ENCODE data around the gene KCNT2.
"Not testable (repeated sequence)": the region's sequence is repeated elsewhere in the genome, so short reads cannot be mapped to it uniquely, and the experiment has no call there.

Gene KCNT2

DNA sequence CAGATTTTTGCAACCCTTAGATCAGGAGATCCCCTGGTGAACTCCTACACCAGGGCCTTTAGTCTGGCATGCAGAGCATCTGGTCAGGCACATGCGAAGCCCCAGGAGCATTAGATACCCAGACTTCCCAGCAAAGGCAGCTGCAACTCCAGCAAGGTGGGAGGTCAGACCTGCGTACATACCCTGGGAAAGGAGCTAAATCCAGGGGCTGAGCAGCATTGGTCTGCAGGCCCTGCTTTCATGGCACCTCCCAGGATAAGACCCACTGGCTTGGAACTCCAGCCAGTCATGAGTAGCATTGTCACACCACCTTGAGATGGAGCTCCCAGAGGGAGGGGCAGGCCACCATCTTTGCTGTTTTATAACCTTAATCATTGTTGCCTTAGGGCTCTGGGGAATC, 92.3 kb downstream of the KCNT2 start:
- DNase-seq (ENCODE audit: low read depth in 2 of 2), result no peak

DNA sequence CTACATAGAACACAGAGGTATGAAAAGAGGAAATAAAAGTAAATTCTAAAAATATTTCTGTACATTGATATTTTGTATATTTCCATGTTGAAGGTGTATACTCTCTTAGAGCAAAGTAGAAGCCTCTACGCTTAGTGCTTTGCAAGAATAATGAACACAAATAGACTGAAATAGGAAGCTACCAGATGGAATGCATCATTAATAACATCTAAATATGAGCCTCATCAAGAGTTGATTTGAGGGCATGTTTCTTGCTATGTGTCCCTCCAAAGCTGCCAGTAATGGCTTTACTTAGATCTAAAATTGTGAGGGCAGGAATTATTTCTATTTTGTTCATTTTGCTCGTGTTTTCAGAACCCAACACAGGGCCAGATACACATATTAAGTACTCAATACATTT, 94.4 kb downstream of the KCNT2 start:
- DNase-seq (ENCODE audit: low read depth in 2 of 2), result no peak

DNA sequence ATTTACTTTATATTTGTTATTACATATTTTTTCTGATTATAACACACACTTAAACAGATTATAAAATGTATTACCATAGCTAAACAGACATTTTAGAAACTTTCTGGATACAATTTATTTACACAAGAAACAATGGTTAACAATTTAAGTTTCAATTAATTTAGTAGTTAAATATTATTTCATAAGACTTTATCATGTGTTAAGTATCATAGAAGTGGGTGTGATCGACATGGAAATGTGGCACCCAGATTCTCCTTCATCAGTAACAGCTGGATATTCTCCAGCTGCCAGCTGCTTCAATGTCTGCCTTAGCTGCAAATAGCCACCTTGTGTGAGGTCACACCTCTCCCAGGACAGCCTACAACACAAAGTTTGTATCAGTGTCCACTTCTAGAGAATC, 97.8 kb downstream of the KCNT2 start:
- DNase-seq (ENCODE audit: low read depth in 2 of 2), result no peak

DNA sequence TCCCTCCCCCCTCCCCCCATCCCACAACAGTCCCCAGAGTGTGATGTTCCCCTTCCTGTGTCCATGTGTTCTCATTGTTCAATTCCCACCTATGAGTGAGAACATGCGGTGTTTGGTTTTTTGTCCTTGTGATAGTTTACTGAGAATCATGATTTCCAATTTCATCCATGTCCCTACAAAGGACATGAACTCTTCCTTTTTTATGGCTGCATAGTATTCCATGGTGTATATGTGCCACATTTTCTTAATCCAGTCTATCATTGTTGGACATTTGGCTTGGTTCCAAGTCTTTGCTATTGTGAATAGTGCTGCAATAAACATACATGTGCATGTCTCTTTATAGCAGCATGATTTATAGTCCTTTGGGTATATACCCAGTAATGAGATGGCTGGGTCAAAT, 104.0 kb downstream of the KCNT2 start:
- DNase-seq (ENCODE audit: low read depth in 2 of 2), result not testable (repeated sequence)

DNA sequence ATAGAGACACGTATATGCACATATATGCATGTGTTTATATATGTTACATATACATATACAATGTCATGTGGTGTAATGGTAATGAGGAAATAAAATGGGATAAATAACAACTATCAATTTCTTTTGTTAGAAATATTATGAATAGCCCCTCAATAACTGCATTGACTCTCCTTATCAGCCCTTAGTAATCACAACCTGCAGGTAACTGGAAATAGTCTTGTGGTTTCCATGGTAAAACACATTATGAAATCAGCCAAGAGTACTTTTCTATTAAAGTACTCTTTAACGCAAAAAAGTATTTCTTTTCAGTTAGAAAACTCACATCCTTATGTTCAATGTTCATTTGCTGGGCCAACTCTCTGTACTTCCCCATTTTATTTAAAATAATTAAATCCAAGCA, 105.8 kb downstream of the KCNT2 start:
- DNase-seq (ENCODE audit: low read depth in 2 of 2), result no peak

DNA sequence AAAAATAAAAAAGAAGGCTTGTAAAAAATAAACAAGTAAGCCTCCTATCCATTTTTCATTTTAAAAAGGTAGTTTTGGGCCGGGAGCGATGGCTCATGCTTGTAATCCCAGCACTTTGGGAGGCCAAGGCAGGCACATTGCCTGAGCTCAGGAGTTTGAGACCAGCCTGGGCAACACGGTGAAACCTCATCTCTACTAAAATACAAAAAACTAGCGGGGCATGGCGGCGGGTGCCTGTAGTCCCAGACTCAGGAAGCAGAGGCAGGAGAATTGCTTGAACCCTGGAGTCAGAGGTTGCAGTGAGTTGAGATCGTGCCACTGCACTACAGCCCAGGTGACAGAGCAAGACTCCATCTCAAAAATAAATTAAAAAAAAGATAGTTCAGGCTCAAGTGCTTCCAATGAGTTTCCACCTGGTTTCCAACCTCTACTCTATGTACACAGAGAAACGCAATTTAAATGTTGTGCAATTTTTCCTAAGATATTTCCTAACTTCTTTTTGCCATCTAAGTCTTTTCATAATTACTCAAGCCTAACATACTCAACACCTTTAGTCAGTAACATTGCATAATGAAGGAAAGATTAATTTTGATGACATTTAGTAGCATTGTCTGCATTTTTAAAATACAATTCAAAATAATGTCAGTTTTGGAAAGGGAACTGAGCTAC, 106.3 kb downstream of the KCNT2 start:
- DNase-seq (ENCODE audit: low read depth in 2 of 2), result no peak

DNA sequence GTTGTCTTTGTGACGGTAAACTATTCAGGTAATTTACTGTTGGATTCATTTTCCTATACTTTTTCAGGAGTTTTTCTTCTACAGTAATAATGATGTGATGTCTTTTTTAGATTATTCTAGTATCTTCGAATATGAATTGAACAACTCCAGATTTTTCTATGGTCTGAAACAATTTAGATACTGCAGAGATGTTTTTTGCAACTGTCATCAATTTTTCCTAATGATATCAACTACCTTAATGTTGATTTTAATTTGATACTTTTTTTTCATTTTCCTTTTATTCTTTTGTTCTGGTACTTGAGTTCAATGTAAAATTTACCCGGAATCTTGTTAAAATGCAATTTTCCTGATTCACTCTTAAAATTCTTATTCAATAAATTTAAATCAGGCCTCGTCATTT, 110.4 kb downstream of the KCNT2 start:
- DNase-seq (ENCODE audit: low read depth in 2 of 2), result no peak

DNA sequence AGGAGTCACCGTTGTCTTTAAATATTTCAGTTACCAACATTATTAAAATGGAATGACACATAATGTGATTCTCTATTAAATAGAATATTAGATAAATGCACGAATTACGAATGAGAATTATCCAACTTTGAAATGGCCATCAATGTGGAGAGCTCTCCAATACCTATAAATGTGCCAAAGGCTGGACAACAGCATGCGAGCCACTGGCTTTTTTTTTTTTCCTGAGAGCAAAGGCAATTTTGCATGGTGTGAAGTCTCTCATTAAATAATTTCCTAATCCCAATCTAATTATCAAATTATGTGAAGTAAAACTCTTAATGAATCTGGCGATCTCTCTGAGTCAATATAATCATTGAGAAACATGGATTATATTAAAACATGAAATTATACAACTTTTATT, 113.5 kb downstream of the KCNT2 start:
- DNase-seq (ENCODE audit: low read depth in 2 of 2), result no peak

DNA sequence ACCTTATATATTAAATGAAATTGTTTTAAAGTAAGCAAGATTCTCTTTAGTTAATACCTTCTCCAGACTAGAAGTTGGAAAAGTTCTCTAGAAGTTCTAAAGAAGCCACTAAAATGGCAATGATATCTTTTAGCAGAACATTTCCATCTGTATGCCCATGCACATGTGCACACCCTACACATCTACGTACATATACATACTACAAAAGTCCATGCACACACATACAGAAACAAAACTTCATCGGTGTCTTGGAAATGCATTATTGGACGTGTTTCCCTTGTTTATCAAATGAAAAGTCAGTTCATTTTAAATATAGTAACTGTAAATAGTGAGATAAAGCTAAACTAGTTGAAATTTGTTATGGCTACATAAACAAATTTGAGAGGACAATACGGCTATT, 114.4 kb downstream of the KCNT2 start:
- DNase-seq (ENCODE audit: low read depth in 2 of 2), result no peak

DNA sequence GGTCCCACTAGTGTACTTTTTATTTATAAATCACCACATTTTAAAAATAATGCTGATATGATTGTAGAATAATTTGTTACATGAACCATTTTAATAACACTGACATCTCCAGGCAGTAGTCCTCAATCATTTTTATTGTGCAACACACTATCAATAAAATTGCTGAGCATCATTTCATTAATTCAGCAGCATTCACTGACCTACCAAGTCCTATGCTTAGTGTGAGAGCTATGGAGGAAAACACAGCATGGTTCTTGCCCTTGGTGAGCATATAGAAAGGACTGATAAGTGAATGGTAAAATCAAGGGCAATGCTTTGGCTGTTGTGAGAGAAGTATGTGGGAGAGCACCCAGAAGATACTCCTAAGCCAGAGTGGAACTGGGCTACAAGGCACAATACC, 119.7 kb downstream of the KCNT2 start:
- no peak for DNase-seq (ENCODE audit: low read depth in 2 of 2)

DNA sequence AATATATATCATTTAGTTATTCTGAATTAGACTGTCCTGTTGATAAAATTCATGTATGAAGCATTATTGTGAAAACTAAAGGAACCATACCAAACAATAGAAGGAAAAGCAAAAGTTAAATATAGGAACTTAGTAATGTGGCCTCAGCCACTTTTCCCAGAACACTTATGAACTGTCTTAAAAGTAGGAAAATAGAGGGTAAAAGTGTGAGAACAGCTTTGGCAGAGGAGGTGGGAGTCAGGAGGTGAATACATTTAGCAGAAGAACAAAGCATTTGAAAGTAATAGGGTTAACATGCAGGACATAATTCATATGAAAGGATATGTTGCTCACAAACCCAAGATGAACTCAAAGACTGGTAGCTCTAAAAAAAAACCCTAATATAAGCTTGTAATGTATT, 121.9 kb downstream of the KCNT2 start:
- DNase-seq (ENCODE audit: low read depth in 2 of 2), result no peak

DNA sequence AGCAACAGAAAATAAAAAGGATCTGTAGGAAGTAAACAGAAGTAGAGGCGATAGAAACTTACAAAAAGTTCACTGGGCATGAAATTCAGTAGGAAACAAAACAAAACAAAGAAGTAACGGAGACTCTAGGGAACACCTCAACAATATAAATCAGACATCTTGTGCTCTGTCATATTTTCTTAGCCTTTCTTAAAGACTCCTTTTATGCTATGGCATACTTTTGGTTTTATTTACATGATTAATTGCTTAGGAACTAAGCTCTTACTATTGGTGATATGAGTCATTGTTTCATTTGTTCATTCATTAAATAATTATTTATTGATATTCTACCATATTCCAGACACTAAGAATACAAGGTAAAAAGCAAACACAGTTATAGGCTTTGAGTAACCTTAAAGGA, 126.6 kb downstream of the KCNT2 start:
- DNase-seq (ENCODE audit: low read depth in 2 of 2), result no peak

DNA sequence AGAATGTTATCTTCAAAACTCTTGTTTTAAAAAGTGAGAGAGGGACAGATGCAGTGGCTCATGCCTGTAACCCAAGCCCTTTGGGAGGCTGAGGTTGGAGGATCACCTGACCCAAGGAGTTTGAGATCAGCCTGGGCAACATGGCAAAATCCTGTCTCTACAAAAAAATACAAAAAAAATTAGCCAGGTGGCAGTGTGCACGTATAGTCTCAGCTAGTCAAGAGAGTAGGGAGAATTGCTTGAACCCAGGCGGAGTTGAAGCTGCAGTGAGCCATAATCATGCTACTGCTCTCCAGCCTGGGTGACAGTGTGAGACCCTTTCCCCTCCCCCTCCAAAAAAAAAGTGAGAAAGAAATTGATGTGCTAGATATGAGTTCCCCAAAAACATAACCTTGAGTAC, 131.0 kb downstream of the KCNT2 start:
- DNase-seq (ENCODE audit: low read depth in 2 of 2), result no peak

DNA sequence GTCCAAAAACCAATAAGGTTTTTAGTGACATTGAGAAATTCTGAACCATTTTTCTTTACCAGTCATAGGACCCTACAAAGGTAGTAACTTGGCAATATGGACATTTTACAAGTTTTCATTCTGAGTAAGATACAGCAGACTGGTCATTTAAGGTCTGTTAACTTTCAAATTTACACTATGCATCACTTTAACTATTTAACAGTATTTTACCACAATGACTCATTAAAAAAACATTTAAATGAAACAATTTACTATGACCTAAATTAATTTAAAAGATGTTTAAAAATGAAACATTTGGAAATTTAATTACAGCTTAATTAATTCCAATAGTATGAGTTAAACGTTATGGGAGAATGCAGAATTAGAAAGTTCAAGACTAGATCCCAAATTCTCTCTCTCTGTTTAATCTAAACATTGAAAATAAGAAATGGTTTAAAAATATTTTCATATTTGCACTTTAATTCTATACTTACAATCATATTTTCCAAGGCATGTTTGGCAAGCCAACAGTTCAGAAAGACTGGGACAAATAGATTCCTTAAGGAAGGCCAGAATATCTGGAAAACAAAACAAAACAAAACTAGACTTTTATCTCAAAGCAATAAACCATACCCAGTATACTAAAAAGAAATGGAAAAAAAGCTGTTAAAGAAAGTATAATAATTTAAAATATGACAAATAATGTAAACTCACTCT, 140.9 kb downstream of the KCNT2 start:
- DNase-seq (ENCODE audit: low read depth in 2 of 2), result no peak

DNA sequence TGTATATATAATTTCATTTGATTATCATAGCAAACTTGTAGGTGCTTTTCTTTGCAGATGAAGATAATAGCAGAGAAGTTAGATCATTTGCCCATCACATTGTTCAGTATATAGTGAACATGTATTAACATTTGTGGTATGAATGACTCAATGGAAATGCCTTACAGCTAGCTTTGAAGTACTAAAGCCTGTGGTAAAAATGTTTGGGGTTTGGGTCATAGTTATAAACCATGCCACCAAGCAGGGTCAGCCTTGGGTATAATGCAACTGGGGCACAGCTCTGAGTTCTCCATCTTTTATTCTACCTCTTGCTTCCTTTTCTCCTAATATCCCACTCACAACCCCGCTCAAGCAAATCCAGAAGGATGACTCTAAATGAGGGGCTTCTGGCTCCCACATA, 141.6 kb downstream of the KCNT2 start:
- no peak for DNase-seq (ENCODE audit: low read depth in 2 of 2)

DNA sequence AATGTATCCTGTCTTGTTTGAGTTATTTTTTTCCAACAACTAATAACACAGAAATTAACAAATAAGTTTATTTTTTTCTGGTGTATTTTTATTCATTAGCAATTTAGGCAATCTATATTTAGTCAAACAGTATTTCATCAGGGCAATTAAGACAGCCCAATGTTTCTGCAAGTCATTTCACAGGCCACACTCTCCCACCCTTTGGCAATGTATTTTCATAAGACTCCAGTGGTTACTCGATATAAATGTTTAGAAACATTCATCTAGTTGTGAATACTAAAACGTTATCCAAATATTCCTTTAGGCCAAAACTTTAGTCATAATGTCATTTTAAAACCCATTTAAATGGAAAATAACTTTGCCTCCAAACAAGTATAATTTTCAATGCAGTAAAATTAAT, 142.1 kb downstream of the KCNT2 start:
- DNase-seq (ENCODE audit: low read depth in 2 of 2), result no peak

DNA sequence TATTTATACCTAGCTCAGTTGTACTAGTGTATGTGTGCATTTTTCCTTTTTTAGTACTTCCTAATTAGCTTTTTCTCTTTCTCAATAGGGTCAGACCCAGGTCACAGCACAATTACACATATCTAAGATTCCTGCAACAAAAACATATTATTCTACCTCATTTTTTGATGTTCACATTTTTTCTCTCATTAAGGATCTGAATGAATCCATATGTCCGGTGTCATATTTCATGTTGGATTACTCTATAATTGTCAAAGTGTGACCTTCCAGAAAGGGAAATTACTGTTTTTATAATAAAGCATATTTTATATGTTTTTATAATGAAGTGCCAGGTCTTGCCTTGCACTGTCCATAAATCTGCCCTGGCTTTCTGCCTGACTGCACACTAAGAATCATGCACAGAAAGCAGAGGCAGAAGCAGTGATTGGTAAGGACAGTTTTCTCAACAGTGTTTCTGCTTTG, 143.7 kb downstream of the KCNT2 start:
- DNase-seq (ENCODE audit: low read depth in 2 of 2), result no peak

DNA sequence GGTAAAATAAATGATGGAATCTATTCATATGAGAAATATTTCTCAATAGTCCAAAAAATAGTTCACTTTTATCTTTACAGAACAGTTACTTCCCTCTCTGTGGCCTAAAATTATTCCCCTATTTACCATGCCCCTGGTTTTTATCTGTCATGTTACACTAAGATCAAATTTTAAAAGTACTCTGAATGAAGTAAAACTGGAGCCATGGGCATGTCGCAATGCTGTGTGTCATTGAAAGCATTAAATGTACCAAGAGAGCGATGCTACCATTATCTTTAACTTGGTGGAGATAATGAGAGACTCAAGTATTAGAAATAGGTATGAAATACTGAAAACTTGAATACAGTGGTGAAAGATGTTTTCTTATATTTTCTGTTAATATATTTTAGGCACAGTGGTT, 146.2 kb downstream of the KCNT2 start:
- DNase-seq (ENCODE audit: low read depth in 2 of 2), result no peak

DNA sequence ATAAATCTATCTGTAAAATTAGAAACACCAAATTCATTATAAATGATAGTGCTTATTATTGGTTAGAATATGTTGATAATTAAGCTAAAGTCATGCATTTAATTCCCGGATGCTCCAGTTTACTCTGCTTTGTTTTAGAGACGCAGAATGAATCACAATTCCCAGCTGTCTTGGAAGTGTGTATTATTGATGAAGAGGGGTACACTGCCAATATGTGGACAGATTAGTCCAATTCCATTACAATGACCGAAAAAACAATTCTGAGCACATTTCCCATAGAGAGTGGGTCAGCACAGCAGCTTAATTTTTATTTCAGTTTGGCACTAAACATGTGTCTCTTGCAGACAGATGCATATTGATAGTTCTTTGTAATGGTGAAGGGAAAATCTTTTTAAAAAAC, 146.7 kb downstream of the KCNT2 start:
- no peak for DNase-seq (ENCODE audit: low read depth in 2 of 2)

DNA sequence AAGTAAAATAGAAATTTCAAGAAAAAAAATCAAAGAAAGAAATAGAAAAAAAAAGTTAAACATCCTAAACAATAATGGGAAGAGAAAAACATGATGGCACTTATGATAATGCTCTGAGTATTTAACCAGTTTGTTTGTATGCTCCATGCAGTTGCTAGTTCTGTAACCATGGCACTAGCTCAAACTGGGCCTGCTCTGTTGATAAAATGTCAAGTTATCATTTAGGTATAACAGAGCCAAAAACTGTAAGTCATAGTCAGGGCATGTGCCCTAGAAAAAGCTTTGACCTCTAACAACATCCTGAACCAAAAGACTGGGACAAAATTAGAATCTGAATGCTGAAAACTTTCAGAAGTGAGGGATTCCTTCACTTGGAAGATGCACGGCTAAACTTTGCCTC, 148.9 kb downstream of the KCNT2 start:
- no peak for DNase-seq (ENCODE audit: low read depth in 2 of 2)

DNA sequence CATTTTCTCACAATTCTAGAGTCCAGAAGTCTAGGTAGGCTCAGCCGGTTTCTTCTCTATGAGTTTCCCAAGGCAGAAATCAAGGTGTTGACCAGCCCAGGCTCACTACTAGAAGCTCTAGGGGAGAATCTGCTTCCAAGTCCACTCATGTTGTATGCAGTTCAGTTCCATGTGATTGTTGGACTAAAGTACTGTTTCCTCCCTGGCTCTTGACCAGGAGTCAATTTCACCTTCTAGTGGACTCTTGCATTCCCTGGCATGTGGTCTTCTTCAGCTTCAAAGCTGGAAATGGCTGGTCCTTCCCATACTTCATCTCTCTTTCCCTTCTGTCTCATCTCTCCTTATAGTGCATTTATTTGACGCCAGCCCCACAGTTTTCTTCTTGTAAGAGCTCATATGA, 153.4 kb downstream of the KCNT2 start:
- DNase-seq (ENCODE audit: low read depth in 2 of 2), result no peak

DNA sequence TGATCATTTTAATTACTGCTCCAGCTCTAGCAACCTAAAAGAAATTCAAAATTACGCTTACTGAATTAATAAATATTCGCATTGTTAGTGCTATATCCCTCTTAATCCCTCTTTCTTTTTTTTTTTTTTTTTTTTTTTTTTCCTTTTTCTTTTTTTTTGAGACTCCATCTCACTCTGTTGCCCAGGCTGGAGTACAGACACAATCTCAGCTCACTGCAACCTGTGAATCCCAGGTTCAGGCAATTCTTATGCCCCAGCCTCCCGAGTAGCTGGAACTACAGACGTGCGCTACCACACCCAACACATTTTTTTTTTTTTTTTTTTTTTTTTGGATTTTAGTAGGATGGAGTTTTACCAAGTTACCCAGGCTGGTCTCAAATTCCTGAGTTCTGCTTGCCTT, 157.1 kb downstream of the KCNT2 start:
- no peak for DNase-seq (ENCODE audit: low read depth in 2 of 2)

DNA sequence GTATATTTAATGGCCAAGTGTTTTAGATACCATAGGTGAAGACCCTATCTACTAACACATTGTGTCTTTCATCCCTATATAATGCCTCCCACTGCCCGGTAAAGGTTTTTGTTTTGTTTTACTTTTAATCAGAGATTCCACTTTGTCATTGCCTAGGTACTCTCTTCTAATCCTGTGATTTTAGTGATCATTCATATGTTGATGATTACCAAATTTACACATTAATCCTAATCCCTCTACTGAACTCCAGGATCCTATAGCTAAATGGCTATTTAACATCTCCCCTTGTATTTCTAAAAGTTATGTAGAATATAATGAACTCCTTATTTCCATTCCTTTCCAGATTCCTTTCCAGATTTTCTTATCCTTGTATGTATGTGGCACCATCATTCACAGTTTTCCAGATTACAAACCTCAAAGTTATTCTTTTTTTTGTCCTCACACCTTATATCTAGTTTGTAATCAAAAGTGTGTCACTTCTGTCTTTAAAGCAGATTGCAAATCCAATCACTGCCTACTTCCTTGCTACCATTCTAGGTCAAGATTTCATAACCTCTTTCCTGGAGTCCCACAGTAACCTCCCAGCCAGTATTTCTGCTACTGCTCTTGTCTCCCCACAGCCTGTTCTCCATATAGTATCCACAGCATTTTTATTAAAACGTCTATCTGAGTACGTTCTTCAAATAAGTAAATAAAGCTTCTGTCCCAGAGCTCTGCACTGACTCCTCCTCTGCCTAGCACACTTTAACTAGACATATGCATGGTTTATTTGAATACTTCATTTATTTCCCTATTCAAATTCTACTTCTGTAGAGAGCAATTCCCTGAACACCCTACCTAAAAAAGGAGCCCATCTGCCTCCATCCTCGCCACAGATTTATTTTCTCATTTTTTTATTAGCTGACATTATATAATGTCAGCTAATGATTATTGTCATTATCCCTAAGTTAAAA, 157.8 kb downstream of the KCNT2 start:
- DNase-seq (ENCODE audit: low read depth in 2 of 2), result no peak

Data from activated CD8-positive, alpha-beta memory T cell treated with anti-CD3 and anti-CD28 coated beads for 4 hours (primary cell).